ELR (cell line): ENCODE measurements around the gene SCYL2.
"Not testable (repeated sequence)": the region's sequence is repeated elsewhere in the genome, so short reads cannot be mapped to it uniquely, and the experiment has no call there.

ENCODE experiments used
- DNase-seq: peaks from one replicate; pipeline ENCODE4 v3.0.0-alpha.2; 2015; ENCODE audit warnings: low read depth

The SCYL2 gene

GRCh38 chr12:100265732-100266584 lies 1.0 kb upstream of the SCYL2 start:
- no peak for DNase-seq

GRCh38 chr12:100266585-100266834 lies 467 bp upstream of the SCYL2 start:
- DNase-seq, result no peak

GRCh38 chr12:100267603-100268281 lies 765 bp downstream of the SCYL2 start:
- DNase-seq, result peak; percentile 46

- peak; percentile 18 for DNase-seq
These were observed 2.0 kb downstream of the SCYL2 start for GRCh38 chr12:100268835-100269564.

- DNase-seq, result no peak
These were observed 6.8 kb downstream of the SCYL2 start for GRCh38 chr12:100273782-100274181.

- DNase-seq, result no peak
These were observed 7.3 kb downstream of the SCYL2 start for GRCh38 chr12:100274291-100274690.

- DNase-seq, result no peak
These were observed 12.2 kb downstream of the SCYL2 start for GRCh38 chr12:100279159-100279558.

- no peak for DNase-seq
These were observed 12.7 kb downstream of the SCYL2 start for GRCh38 chr12:100279607-100280244.

GRCh38 chr12:100284556-100284955 lies 17.6 kb downstream of the SCYL2 start:
- DNase-seq, result not testable (repeated sequence)

- DNase-seq, result no peak
These were observed 22.1 kb downstream of the SCYL2 start for GRCh38 chr12:100289038-100289437.

GRCh38 chr12:100290016-100290415 lies 23.0 kb downstream of the SCYL2 start:
- DNase-seq, result no peak

GRCh38 chr12:100293017-100293416 lies 26.0 kb downstream of the SCYL2 start:
- DNase-seq, result no peak

- DNase-seq, result not testable (repeated sequence)
These were observed 27.4 kb downstream of the SCYL2 start for GRCh38 chr12:100294366-100294765.

- peak; percentile 54 for DNase-seq
These were observed 29.0 kb downstream of the SCYL2 start for GRCh38 chr12:100295764-100296555.

GRCh38 chr12:100302081-100302480 lies 35.1 kb downstream of the SCYL2 start:
- DNase-seq, result no peak

GRCh38 chr12:100303831-100304230 lies 36.9 kb downstream of the SCYL2 start:
- no peak for DNase-seq

GRCh38 chr12:100304334-100304733 lies 37.4 kb downstream of the SCYL2 start:
- not testable (repeated sequence) for DNase-seq

- DNase-seq, result not testable (repeated sequence)
These were observed 41.2 kb downstream of the SCYL2 start for GRCh38 chr12:100308138-100308537.

GRCh38 chr12:100311317-100311716 lies 44.3 kb downstream of the SCYL2 start:
- DNase-seq, result no peak

GRCh38 chr12:100317371-100317770 lies 50.4 kb downstream of the SCYL2 start:
- DNase-seq, result no peak

- DNase-seq, result no peak
These were observed 57.5 kb downstream of the SCYL2 start for GRCh38 chr12:100324498-100324897.

- DNase-seq, result no peak
These were observed 59.2 kb downstream of the SCYL2 start for GRCh38 chr12:100326208-100326607.
